Retina (tissue), 1 donor: ENCODE measurements around the gene IL12A.

Experiments used
- DNase-seq: peaks from one replicate; pipeline ENCODE4 v3.0.0-alpha.2; 2016

The IL12A gene

DNA sequence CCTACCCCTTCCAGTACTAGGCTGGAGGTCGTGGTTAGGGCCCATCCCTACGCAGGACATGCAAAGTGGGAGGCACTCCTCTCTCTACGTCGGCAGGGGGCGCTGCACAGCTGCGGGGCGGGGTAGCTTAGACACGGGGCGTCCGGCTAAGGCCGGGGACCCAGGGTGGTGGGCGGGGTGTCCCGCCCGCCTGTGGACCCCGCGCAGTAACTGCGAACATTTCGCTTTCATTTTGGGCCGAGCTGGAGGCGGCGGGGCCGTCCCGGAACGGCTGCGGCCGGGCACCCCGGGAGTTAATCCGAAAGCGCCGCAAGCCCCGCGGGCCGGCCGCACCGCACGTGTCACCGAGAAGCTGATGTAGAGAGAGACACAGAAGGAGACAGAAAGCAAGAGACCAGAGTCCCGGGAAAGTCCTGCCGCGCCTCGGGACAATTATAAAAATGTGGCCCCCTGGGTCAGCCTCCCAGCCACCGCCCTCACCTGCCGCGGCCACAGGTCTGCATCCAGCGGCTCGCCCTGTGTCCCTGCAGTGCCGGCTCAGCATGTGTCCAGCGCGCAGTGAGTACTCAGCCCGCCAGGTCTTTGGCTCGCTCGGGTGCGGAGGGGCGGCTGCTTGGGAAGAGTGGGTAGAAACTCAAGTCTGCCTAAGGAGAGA lies at the start of gene IL12A:
IL12A (plus strand) TSS at position 219 of the 655 bp plus-strand sequence.
- peak; percentile 86 for DNase-seq

DNA sequence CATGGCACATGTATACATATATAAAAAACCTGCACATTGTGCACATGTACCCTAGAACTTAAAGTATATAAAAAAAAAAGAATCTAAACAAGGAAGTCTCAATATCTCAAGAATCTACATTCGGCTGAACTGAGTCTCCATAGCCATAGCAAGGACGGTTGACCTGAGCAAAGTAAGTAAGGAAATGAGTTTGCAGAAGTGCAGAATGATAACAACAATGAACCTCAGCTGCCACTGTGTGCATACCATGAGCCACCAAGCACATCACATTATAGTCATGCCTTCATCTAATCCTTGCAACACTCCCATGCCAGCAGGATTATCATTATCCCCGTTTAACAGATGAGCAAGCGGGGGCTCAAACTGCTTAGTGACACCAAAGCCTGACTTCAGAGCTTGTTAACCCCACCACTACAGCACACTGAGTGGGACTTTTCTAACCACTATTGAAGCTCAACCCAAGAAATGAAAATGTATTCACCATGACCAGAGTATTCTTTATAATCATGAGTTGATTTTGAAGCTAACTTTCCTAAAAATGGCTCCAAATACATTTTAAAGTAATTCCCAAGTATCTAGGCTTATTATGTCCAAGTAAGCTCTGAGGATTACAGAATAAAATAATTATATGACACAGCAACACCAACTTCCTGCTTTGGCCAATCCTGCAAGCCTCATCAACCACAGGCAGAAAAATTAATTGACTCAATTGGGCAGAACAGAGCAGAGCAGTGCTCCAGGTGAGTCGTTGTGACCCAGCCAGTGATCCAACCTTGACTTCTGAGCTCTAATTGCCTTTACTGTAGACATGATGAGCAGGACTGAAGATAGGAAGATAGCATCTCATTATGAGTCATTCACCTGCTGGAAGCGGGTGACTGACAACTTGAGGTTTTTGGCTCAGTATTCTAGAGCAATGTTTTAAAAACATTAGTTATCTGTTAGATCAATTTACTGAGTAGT lies 47.3 kb upstream of the IL12A start:
- DNase-seq, result no peak

DNA sequence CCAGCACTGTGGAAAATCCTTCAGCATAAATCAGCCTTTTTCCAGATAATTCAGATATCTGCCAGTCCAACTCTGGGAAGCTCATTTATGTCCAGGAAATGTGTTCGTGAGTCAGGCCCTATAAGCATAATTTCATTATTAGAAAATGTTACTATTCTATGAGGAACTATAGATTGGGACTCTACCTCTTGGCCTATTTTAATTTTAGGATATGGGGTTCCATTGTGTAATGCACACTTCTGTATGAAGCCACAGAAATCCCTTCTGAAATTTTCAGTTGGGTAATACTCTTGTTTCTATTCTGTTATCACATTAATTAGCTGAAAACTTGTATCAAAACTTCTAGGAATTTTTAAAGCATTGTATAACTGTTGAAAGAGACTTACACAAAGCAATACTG lies 43.9 kb upstream of the IL12A start:
- DNase-seq, result no peak

- no peak for DNase-seq
These were observed 42.7 kb upstream of the IL12A start for GRCh38 chr3:159945930-159946329.

GRCh38 chr3:159947220-159947619 lies 41.4 kb upstream of the IL12A start:
- DNase-seq, result no peak

- no peak for DNase-seq
These were observed 40.0 kb upstream of the IL12A start for GRCh38 chr3:159948429-159949144.

DNA sequence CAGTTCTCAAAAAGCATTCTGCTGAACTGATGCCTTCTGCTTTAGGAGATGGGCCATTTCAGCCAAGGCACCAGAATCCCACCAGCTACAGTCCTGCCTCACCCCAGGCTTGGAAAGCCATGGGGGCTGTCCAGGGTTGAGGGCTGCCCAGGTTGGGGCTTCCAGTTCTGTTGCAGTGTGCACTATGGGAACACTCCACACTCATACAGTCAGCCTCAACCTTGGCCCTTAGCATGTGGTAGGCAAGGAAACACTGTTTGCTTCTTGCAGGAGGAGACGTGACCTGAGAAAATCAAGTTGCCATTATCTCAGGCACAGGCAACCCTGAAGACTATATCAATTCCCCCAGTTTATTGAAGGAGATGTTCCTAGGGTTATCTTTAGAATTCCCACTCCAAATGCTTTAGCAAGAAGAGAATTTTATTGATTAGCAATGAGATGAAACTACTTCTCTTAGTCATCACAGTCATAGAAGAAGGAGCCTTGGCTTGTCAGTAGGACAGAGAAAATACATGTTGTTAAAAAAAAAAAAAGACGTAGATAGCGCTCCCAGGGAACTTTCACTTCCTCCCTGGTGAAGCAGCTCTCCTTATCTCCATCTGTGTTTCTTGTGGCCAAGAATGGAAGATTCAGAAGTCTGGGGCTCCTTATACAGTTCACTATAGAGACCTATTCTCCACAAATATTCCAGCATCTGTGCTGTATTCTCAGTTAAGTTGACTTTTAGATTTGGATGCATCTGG lies 38.3 kb upstream of the IL12A start:
- DNase-seq, result no peak

GRCh38 chr3:159951540-159951939 lies 37.1 kb upstream of the IL12A start:
- no peak for DNase-seq

DNA sequence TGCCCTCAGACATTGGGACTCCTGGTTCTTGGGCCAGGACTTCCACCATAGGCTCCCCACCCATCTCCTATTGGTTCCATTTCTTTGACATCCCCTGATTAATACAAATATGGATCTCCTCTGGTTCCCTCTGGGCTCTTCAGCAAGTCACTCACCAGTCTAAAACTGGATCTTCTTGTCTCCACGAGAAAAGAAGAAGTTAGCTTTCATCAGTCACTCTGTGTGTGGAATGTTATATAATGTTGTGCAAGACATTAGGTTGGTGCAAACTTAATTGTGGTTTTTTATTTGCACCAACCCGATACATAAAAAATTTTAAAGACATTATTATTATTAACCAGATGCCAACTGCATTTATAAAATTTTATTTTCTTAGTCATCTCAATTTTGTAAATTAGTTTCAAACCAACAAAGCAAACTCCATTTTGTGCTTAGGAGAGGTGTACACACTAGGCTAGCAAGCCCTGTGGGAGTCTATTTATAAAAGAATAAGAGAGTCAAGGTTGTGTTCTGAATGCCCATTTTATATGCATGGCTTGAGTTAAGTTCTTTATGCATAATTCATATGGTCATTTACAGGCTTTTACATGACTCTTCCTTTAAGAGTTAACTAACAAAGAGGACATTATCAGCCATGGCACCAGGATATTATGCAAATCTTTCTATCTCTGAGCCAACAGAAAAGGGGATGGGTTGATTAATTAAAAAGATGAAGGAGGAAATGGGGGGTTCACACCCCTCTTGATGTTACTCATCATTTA lies 35.1 kb upstream of the IL12A start:
- no peak for DNase-seq

DNA sequence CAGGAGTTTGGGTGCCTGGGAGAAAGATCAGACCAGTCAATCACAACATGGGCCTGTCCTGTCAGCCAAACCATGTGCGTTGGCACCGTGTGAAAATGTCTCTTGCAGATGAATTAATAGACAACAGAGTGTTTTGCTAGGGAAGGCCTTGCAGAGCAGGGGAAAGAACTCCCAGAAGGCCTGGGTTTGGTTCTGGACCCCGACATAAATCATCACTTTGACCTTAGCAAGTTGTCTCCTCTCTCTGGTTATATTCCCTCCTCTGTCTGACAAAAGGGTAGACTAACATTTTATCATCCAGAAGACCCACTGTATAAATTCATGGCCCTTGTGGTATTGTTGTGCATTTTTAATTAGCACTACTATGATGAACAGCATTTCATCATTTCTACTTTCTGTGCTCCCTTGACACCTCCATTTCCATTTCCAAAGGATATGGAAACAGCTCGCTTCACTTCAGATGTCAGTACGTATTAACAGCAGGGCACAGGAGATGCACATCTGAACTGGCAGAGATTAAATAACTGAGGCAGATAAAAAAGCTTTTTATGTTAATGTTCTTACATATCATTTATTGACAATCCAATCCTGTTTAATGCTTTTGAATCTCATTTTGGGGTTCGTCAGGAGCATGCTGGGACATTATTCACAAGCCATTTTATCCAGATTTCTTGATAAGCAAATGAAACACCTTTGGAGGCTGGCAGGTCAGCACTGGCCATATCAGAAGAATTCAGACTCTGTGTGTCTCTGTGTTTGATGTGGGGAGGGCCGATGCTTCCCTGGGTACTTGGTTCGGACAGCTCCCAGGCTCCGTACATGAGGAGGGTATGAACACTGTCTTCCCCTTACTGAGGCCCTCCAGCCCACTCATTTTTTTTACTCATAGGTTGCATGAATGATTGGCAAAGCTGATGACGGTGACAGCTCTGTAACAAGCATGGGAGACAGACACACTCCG lies 28.2 kb upstream of the IL12A start:
- peak; percentile 70 for DNase-seq

DNA sequence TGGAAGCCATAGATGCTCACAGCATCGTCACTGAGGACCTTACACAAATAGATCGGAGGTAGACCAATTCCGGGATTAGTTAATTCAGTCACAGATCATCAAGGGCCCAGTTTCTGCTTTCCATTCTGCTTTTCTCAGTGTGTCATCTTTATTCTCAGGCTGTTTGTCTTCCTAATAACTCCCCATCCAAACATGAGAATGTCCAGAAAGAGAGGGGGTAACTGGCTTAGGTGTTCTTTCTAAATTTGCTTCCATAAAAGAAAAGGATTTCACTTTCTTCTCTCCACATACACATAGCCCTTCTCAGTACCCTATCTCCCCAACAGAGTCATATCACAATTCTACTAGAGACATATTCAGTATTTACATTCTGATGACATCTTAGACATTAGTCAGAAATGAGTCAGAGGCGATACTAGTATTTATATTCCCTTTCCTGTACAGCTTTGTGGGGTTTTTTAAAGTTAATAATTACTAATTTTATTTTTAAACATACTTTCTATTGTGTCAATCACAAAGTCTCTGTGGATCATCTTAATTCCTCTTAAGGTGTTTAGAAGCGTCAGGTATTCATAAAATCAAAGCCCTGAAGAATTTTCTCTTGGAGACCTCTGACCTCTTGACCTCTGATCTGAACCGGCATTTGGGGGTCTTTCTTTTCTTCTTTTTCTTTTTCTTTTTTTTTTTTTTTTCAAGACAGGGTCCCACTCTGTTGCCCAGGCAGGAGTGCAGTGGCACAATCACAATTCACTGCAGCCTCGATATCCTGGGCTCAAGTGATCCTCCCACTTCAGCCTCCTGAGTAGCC lies 24.3 kb upstream of the IL12A start:
- DNase-seq, result no peak

DNA sequence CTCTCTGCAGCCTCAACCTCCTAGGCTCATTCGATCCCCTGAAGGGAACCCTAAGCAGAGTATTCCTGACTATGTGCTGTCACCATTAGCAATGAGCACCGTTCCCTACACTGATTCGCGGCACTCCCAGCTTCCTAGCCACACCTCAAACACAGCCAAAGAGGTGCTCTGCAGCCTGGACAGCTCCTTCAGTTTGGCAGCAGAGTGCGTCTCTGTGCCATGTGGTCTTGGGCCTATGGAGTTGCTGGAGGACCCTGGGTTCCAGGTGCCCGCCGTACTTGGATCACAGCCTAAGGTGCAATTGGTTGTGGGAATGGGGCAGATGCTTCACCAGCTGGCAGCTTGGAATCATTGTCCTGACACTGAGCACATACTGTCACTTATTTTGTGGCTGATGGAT lies 17.3 kb upstream of the IL12A start:
- DNase-seq, result no peak

GRCh38 chr3:159977295-159977694 lies 11.3 kb upstream of the IL12A start:
- DNase-seq, result no peak

DNA sequence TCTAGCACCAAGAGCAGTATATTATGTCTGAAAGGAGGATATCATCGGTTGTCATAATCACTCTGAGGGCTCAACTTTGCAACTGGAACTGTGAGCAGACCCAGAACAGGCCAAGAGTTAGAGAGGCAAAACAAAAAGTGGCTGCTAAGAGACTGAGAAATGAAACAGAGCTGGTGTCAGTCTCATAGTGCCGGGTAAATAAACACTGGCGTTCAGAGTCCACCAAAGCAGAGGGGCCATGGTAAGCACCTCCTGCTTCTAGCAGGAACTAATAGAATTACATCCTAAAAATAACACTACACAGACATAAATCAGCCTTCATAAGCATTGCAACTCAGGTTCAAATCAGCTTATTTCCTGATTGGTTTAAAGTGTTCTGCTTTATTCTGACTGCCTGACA lies 10.3 kb upstream of the IL12A start:
- DNase-seq, result no peak

- no peak for DNase-seq
These were observed 9.5 kb upstream of the IL12A start for GRCh38 chr3:159978918-159979703.

GRCh38 chr3:159982442-159982974 lies 6.1 kb upstream of the IL12A start:
- DNase-seq, result no peak

DNA sequence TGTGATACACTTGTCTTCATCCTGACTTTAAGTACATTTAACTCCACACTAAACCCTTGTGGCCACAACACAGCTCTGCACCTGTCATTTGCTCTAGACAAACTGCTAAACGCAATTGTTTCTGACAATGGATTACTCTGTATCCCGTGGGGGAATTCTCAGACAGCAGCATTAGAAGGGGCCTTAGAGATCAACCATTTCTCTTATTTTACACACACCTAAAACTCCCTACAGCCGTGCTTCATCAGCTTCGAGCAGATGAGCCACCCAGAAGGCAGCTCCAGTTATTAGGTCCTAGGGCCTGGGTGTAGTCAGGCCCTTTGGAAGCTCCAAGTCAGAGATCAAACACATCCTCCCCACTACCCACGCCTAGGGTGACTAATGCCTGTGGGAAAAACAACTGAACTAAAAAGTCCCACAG lies 1.3 kb upstream of the IL12A start:
- peak; percentile 16 for DNase-seq

- no peak for DNase-seq
These were observed 1.6 kb downstream of the IL12A start for GRCh38 chr3:159989973-159990846.
